HL-60 (cell line): ENCODE measurements around the gene CCDC195.

Experiments used
- DNase-seq, 2 experiments: peaks; one replicate each; pipeline ENCODE4 v3.0.0-alpha.2; 2010 to 2020; ENCODE audit warnings: low read depth in 1 of 2, low spot score in 1 of 2
- H3K27ac ChIP-seq: fragments of 250-450 bp; sonication (Bioruptor Pico); replicated peaks from 2 replicates; pipeline ENCODE4 v1.5.1; 2020; ENCODE audit warnings: mild to moderate bottlenecking, moderate library complexity
- H3K27me3 ChIP-seq: fragments of 250-450 bp; sonication (Bioruptor Pico); 2 replicates; pipeline ENCODE4 v1.5.1; 2021; ENCODE audit warnings: mild to moderate bottlenecking, moderate library complexity; ENCODE audit not compliant: insufficient read depth, poor library complexity, severe bottlenecking
- H3K4me3 ChIP-seq: replicated peaks from 2 replicates; pipeline ENCODE4 v1.5.1; 2011; ENCODE audit warnings: mild to moderate bottlenecking, control low read depth, low read length; ENCODE audit not compliant: insufficient read depth
- GABPA ChIP-seq: IDR thresholded peaks from 2 replicates; pipeline ENCODE4 v1.6.1; 2012; ENCODE audit warnings: low read depth
- POLR2AphosphoS5 ChIP-seq: IDR thresholded peaks from 2 replicates; pipeline ENCODE4 v1.6.1; 2012; ENCODE audit warnings: low read depth
- SPI1 ChIP-seq: IDR thresholded peaks from 2 replicates; pipeline ENCODE4 v1.6.1; 2012; ENCODE audit warnings: low read depth, mild to moderate bottlenecking, borderline replicate concordance
- TF ChIP-seq, protein P1 (sequence below): IDR thresholded peaks from 2 replicates; pipeline ENCODE4 v1.6.1; 2012; ENCODE audit warnings: low read depth; ENCODE audit not compliant: insufficient replicate concordance
- TF ChIP-seq, protein P2 (sequence below): IDR thresholded peaks from one replicate; pipeline ENCODE4 v1.5.1; 2011; ENCODE audit warnings: low read length, control low read depth, inconsistent platforms; ENCODE audit not compliant: insufficient read depth

Gene CCDC195

DNA sequence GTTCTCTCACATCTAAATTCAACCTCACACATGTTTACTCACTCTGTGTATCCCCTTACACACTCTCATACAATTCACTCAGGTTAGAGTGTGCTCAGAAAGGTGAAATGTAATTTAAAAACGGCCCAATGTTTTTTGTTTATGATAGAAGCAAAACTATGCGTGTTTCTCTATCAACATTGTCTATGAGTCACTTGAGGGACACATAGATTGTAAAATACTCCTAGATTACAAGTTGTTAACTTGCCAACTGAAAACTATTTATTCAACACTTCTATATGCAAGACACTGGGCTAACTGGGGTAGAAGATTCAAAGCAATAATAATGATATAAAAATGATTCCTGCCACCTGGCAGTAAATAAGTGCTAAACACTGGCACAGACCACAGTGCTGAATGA lies 24.6 kb downstream of the CCDC195 start:
- H3K27me3 ChIP-seq: no peaks in the 10 kb centered on the region
- no peak overlapping the region for H3K27ac ChIP-seq
- no peak for DNase-seq
- TF ChIP-seq SPI1: no peak
- no peak for TF ChIP-seq POLR2AphosphoS5
- TF ChIP-seq, protein P1, sequence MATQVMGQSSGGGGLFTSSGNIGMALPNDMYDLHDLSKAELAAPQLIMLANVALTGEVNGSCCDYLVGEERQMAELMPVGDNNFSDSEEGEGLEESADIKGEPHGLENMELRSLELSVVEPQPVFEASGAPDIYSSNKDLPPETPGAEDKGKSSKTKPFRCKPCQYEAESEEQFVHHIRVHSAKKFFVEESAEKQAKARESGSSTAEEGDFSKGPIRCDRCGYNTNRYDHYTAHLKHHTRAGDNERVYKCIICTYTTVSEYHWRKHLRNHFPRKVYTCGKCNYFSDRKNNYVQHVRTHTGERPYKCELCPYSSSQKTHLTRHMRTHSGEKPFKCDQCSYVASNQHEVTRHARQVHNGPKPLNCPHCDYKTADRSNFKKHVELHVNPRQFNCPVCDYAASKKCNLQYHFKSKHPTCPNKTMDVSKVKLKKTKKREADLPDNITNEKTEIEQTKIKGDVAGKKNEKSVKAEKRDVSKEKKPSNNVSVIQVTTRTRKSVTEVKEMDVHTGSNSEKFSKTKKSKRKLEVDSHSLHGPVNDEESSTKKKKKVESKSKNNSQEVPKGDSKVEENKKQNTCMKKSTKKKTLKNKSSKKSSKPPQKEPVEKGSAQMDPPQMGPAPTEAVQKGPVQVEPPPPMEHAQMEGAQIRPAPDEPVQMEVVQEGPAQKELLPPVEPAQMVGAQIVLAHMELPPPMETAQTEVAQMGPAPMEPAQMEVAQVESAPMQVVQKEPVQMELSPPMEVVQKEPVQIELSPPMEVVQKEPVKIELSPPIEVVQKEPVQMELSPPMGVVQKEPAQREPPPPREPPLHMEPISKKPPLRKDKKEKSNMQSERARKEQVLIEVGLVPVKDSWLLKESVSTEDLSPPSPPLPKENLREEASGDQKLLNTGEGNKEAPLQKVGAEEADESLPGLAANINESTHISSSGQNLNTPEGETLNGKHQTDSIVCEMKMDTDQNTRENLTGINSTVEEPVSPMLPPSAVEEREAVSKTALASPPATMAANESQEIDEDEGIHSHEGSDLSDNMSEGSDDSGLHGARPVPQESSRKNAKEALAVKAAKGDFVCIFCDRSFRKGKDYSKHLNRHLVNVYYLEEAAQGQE: no peak
- TF ChIP-seq, protein P2, sequence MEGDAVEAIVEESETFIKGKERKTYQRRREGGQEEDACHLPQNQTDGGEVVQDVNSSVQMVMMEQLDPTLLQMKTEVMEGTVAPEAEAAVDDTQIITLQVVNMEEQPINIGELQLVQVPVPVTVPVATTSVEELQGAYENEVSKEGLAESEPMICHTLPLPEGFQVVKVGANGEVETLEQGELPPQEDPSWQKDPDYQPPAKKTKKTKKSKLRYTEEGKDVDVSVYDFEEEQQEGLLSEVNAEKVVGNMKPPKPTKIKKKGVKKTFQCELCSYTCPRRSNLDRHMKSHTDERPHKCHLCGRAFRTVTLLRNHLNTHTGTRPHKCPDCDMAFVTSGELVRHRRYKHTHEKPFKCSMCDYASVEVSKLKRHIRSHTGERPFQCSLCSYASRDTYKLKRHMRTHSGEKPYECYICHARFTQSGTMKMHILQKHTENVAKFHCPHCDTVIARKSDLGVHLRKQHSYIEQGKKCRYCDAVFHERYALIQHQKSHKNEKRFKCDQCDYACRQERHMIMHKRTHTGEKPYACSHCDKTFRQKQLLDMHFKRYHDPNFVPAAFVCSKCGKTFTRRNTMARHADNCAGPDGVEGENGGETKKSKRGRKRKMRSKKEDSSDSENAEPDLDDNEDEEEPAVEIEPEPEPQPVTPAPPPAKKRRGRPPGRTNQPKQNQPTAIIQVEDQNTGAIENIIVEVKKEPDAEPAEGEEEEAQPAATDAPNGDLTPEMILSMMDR: no peak
- TF ChIP-seq GABPA: no peak
- no peak overlapping the region for H3K4me3 ChIP-seq

DNA sequence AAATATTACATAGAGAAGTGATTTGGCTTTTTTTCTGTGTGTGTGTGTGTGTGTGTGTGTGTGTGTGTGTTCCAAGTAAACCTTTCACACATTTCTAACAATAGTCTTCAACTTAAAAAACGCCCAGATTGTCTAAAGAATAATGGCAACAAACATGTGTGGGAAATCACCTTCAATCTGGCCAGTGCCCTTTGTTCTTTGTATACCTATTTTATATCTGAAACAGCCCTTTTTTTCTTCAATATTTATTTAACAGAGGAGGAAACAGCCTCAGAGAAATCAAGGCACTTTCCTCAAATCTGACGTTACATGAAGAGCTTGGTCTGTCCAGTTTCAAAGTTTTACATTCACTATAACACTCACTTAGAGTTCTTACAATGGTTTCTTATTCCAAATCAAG lies 25.3 kb downstream of the CCDC195 start:
- TF ChIP-seq, protein P1: no peak
- TF ChIP-seq POLR2AphosphoS5 (no peak), SPI1 (no peak), GABPA (no peak)
- TF ChIP-seq, protein P2: no peak
- no peaks in the 10 kb centered on the region for H3K27me3 ChIP-seq
- H3K27ac ChIP-seq: no peak overlapping the region

DNA sequence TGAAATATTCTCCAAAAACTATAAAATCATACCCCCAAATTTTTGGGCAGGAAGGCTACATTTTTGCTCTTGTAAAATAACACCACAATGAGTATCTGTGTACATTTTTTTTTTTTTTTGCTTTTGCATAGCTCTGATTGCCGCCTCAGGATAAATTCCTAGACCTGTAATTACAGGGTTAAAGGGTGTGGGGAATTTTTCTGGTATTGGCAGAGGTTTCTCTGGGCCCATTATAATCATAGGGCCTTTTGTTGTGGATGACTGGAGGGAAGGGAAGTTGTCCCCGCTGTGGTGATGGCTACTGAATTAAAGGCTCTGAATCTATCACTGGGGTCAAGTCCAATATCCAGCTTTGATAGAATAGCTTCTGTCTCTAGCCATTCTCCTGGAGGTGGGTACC lies 26.6 kb downstream of the CCDC195 start:
- no peaks in the 10 kb centered on the region for H3K27me3 ChIP-seq
- H3K4me3 ChIP-seq: no peak overlapping the region
- no peak overlapping the region for H3K27ac ChIP-seq
- DNase-seq: no peak
- TF ChIP-seq, protein P2: no peak
- TF ChIP-seq SPI1: no peak
- TF ChIP-seq, protein P1: no peak
- no peak for TF ChIP-seq GABPA
- no peak for TF ChIP-seq POLR2AphosphoS5

More for the DNA sequence above, 25.3 kb downstream of the CCDC195 start:
- H3K4me3 ChIP-seq: no peak overlapping the region
- DNase-seq: no peak
